Left renal cortex interstitium (tissue), 4 donors: ENCODE results near the gene GSPT1. TPM values are rescaled to one million over a fixed set of nuclear protein-coding genes. Genes with fewer than 3 reads are reported as not detected.
"Not testable (repeated sequence)": the region's sequence is repeated elsewhere in the genome, so short reads cannot be mapped to it uniquely, and the experiment has no call there.

Experiments
- DNase-seq, 4 donors: peaks; one replicate each; pipeline ENCODE4 v3.0.0-alpha.2; 2013; ENCODE audit warnings: low read depth in 4 of 4, low spot score in 2 of 4, missing footprints in 1 of 4
- polyA plus RNA-seq, 4 donors: library from polyadenylated mRNA; unstranded; fragments of 120-200 nt; gene quantifications; one replicate each; pipeline ENCODE4 v1.2.1, GENCODE V29; 2013; ENCODE audit not compliant: insufficient read length in 4 of 4

The GSPT1 gene
- 100 to 1,000 TPM in 3 of 4 donors, 10 to 100 TPM in 1; 97.8 to 124 (median 111) TPM for polyA plus RNA-seq

GRCh38 chr16:11915644-11916523 lies at the start of gene GSPT1:
TSS of gene GSPT1 (minus strand) at chr16:11915956. CDS start at chr16:11915720, 236 bp downstream.
- DNase-seq: peak; percentile 89 to 98 (median 96)

GRCh38 chr16:11964761-11965551 lies 49.2 kb upstream of the GSPT1 start, which contains the start of gene TNFRSF17:
TSS of gene TNFRSF17 (plus strand) at chr16:11965210. CDS start at chr16:11965325, 115 bp downstream.
- no peak for DNase-seq

- no peak for DNase-seq
These were observed 48.0 kb upstream of the GSPT1 start for GRCh38 chr16:11963706-11964105.

- not testable (repeated sequence) for DNase-seq
These were observed 47.2 kb upstream of the GSPT1 start for GRCh38 chr16:11962978-11963377.

DNA sequence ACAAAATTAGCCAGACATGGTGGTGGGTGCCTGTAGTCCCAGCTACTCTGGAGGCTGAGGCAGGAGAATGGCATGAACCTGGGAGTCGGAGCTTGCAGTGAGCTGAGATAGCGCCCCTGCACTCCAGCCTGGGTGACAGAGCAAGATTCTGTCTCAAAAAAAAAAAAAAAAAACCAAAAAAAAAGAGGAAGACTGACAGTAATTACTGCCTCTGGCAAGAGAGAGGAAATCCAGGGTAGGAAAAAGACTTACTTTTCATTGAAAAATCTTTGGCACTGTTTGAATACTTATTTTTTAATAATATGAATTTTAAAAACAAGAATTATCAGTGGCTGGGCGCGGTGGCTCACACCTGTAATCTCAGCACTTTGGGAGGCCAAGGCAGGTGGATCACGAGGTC lies 46.7 kb upstream of the GSPT1 start:
- not testable (repeated sequence) for DNase-seq

- DNase-seq: no peak
These were observed 42.0 kb upstream of the GSPT1 start for GRCh38 chr16:11957591-11958395.

- no peak for DNase-seq
These were observed 40.8 kb upstream of the GSPT1 start for GRCh38 chr16:11956558-11956957.

DNA sequence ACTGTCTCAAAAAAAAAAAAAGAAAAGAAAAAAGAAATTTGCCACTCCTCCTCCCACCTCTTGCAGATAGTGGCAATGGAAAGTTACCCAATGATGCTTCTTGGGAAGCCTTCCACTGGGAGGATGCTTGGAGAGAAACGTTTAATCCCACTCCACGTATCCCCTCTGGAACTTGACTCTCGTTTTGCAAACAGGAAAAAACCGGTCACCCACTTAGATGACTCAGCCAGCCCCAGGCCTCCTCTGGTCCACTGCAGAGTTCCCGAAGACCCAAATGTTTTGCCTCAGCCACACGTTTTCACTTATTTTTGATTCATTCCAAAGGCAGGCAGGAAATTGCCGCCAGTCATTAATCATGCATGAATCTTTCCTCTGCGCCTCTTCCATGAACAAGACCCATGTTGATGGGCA lies 40.0 kb upstream of the GSPT1 start:
- no peak for DNase-seq

DNA sequence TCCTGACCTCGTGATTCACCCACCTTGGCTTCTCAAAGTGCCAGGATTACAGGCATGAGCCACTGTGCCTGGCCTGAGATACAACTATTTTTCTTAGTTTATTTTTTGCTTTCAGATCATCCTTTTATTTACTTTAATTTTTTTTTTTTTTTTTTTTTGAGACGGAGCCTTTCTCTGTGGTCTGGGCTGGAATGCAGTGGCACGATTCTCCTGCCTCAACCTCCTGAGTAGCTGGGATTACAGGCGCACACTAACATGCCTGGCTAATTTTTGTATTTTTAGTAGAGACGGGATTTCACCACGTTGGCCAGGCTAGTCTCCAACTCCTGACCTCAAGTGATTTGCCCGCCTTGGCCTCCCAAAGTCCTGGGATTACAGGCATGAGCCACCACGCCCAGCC lies 37.8 kb upstream of the GSPT1 start:
- not testable (repeated sequence) for DNase-seq

GRCh38 chr16:11950388-11950787 lies 34.6 kb upstream of the GSPT1 start:
- DNase-seq: no peak

- DNase-seq: no peak
These were observed 33.8 kb upstream of the GSPT1 start for GRCh38 chr16:11949527-11949926.

- DNase-seq: no peak
These were observed 33.1 kb upstream of the GSPT1 start for GRCh38 chr16:11948819-11949218.

DNA sequence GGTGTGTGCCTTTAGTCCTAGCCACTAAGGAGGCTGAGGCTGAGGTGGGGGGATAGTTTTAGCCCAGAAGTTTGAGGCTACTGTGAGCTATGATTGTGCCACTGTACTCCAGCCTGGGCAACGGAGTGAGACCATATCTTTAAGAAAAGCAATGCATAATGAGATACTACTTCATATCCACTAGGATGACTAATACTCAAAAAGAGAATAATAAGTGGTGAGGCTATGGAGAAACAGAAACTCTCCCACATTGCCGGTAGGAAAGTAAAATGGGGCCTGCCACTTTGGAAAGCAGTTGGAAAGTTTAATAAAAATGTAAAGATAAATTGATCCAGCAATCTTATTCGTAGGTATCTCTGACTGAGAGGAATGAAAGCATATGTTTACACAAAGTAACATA lies 30.7 kb upstream of the GSPT1 start:
- DNase-seq: no peak

GRCh38 chr16:11941945-11942344 lies 26.2 kb upstream of the GSPT1 start, which contains the start of gene NPIPB2:
TSS of gene NPIPB2 (minus strand) at chr16:11942045. CDS start at chr16:11942045, 0 bp downstream.
- DNase-seq: not testable (repeated sequence)

- not testable (repeated sequence) for DNase-seq
These were observed 11.6 kb upstream of the GSPT1 start for GRCh38 chr16:11927350-11927749.

- DNase-seq: not testable (repeated sequence)
These were observed 8.3 kb upstream of the GSPT1 start for GRCh38 chr16:11924046-11924445.

DNA sequence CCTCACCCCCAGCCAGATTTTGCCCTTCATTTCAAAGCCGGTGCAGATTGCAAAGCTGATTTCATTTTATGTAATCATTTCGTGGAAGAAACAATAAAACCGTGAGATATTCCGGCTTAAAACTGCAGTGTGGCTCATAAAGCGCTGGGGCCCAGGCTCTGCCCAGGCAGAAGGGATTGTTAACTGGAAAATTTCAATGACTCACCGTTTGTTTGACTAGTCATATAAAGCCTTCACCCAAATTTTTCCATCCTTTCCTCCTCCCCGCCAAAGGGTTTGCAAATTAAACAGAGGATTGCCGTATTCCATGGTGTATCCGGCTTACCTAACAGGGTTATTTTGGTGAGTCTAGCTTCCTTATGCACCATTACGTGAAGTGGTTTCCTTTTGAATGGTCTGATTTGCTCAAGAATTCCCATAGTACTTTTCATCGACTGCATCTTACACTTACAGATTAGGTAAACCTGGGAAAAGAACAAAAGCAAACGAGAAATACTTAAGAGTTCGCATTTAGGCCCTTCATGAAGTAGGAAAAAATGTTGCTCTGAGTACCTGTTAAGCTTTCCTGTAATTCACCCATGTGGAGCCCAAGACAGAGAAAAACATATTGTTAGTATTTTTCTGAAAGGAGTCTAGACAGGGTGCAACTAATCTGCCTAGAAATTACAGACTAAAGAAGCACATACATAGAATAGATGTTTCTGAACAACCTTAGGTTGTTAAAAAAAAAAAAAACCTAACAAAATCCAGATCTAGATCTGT lies 949 bp upstream of the GSPT1 start:
- no peak for DNase-seq

GRCh38 chr16:11915114-11915643 lies 577 bp downstream of the GSPT1 start:
- no peak for DNase-seq
